HG03025 (cell line): ENCODE measurements around the gene CFAP45.

Experiments used
- ATAC-seq: cut with Tn5 transposase; IDR thresholded peaks from one replicate; pipeline ENCODE4 v1.9.1; 2021; ENCODE audit warnings: mild to moderate bottlenecking, moderate library complexity; ENCODE audit not compliant: unreplicated experiment, low FRiP score

Gene CFAP45

GRCh38 chr1:159855709-159856108 is 44.3 kb downstream of the CFAP45 start:
- ATAC-seq = no peak

GRCh38 chr1:159854693-159855192 is 45.2 kb downstream of the CFAP45 start:
- no peak for ATAC-seq

- no peak for ATAC-seq
Observed at GRCh38 chr1:159854116-159854692, 45.8 kb downstream of the CFAP45 start.

- ATAC-seq = no peak
Observed at GRCh38 chr1:159853417-159854115, 46.4 kb downstream of the CFAP45 start.

GRCh38 chr1:159851407-159851806 is 48.6 kb downstream of the CFAP45 start:
- no peak for ATAC-seq

GRCh38 chr1:159849626-159850366 is 50.2 kb downstream of the CFAP45 start:
- ATAC-seq = no peak

- no peak for ATAC-seq
Observed at GRCh38 chr1:159848326-159848725, 51.6 kb downstream of the CFAP45 start.

- no peak for ATAC-seq
Observed at GRCh38 chr1:159847231-159847630, 52.7 kb downstream of the CFAP45 start.

- ATAC-seq = no peak
Observed at GRCh38 chr1:159845751-159846629, 54.0 kb downstream of the CFAP45 start.

- no peak for ATAC-seq
Observed at GRCh38 chr1:159843459-159843858, 56.5 kb downstream of the CFAP45 start.

GRCh38 chr1:159841749-159842148 is 58.2 kb downstream of the CFAP45 start:
- no peak for ATAC-seq

GRCh38 chr1:159839116-159839849 is 60.7 kb downstream of the CFAP45 start:
- peak; percentile 87 for ATAC-seq

- no peak for ATAC-seq
Observed at GRCh38 chr1:159838715-159839114, 61.2 kb downstream of the CFAP45 start.

GRCh38 chr1:159835862-159836525 is 64.0 kb downstream of the CFAP45 start:
- ATAC-seq = no peak

GRCh38 chr1:159835356-159835755 is 64.6 kb downstream of the CFAP45 start:
- ATAC-seq = no peak

- ATAC-seq = no peak
Observed at GRCh38 chr1:159832309-159832708, 67.7 kb downstream of the CFAP45 start.

- no peak for ATAC-seq
Observed at GRCh38 chr1:159831412-159832141, 68.4 kb downstream of the CFAP45 start.

GRCh38 chr1:159830722-159831121 is 69.2 kb downstream of the CFAP45 start:
- ATAC-seq = no peak
